ENCODE data around the gene SIT1.

GRCh38 chr9:35617548-35617947, 33.2 kb downstream of the SIT1 start:
- TF ChIP-seq CTCF (IDR thresholded peaks at IDR 0.05; ENCODE audit: extremely low read depth in 1 of 2, insufficient read depth in 1 of 2, low read depth in 1 of 2, low read length in 2 of 2): no peak
- no peak for TF ChIP-seq POLR2A (IDR thresholded peaks at IDR 0.05; ENCODE audit: low read depth, low read length)
- no peak for TF ChIP-seq EZH2 (IDR thresholded peaks at IDR 0.05; ENCODE audit: borderline replicate concordance, low read depth, low read length, severe bottlenecking)
- TF ChIP-seq MAX (IDR thresholded peaks at IDR 0.05; ENCODE audit: insufficient read depth, insufficient read length): no peak
- TF ChIP-seq POLR2AphosphoS5 (IDR thresholded peaks at IDR 0.05; ENCODE audit: insufficient read depth, low read depth, low read length): no peak
- no peak for TF ChIP-seq JUN (IDR thresholded peaks at IDR 0.05; ENCODE audit: borderline replicate concordance, insufficient read depth, insufficient read length, low read depth)
- TF ChIP-seq FOS (IDR thresholded peaks at IDR 0.05; ENCODE audit: borderline replicate concordance, insufficient read depth, low read length): no peak

Measured in endothelial cell of umbilical vein (primary cell).